Activated CD4-positive, alpha-beta T cell treated with anti-CD3 and anti-CD28 coated beads, Interleukin-2, Interleukin-6, amounts not matched to agents 100 ng/mL and 50 ng/mL, durations not matched to agents 16 hours and 8 hours (primary cell): ENCODE results near the gene CCNYL1.
"Not testable (repeated sequence)": the region's sequence is repeated elsewhere in the genome, so short reads cannot be mapped to it uniquely, and the experiment has no call there.

Experiments
- DNase-seq: peaks from one replicate; pipeline ENCODE4 v3.0.0-alpha.2; 2020

Gene CCNYL1

DNA sequence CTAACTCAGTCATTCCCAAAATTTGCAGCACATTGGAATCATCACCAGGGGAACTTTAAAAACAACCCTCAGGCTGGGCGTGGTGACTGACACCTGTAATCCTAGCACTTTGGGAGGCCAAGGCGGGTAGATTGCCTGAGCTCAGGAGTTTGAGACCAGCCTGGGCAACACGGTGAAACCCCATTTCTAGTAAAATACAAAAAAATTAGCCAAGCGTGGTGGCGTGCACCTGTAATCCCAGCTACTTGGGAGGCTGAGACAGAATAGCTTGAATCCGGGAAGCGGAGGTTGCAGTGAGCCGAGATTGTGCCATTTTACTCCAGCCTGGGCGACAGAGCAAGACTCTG, 24.0 kb downstream of the CCNYL1 start:
- not testable (repeated sequence) for DNase-seq

DNA sequence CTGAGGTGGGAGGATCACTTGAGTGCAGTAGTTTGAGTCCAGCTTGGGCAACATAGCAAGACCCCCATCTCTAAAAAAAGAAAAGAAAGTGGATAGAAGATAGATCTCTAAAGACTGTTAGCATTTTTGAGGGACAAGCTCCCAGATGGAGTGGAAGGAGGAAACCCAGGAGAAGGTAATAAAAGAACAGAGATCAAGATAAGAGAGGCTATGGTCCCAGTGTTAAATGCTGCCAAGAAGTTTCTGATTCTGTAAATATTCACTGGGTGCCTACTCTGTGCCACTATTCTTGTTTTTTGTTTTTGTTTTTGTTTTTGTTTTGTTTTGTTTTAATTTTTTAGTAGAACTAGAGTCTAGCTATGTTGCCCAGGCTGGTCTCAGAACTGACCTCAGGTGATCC, 32.1 kb downstream of the CCNYL1 start:
- DNase-seq, result no peak

DNA sequence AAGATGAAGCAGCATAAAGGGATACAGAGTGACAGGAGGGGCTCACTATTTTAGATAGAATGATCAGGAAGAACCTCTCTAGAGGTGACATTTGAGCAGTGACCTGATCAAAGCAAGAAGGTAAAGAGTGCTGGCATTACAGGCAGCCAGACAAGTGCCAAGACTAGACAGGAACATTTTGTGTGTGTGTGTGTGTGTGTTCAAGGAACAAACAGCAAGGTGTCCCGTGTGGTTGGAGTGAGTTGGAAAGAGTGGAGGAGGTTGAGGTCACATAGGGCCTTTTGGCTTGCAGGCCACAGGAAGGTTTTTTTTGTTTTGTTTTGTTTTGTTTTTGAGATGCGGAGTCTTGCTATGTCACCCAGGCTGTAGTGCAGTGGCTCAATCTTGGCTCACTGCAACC, 32.6 kb downstream of the CCNYL1 start:
- DNase-seq, result no peak

DNA sequence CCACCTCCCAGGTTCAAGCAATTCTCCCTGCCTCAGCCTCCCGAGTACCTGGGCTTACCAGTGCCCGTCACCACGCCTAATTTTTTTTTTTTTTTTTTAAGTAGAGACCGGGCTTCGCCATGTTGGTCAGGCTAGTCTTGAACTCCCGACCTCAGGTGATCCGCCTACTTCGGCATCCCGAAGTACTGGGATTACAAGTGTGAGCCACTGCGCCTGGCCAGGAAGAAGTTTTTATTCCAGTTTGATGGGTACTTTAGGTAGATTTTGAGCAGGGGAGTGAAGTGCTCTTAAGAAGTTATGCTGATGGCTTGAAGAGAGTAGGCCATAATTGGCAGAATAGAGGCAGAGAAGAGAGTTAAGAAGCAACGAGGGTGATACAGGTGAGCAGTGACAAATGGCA, 33.0 kb downstream of the CCNYL1 start:
- no peak for DNase-seq

DNA sequence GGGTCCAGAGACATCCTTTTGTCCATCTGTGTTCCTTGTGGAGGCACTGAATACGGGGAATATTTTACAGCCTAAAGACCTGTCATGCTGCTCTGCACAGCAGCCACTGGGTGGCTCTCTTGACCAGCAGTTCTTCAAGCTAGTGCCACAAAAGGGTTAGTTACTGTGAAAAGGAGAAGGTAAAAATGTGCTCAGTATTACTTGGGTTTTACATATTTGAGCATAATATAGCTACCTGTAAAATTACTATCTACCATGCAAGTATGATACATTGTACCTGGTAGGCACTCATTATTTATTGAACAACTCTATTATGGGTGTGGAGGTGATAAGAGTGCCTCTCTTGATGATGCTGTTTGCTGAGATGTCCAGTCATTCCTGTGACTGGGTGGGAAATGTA, 34.7 kb downstream of the CCNYL1 start:
- DNase-seq, result peak; percentile 58

DNA sequence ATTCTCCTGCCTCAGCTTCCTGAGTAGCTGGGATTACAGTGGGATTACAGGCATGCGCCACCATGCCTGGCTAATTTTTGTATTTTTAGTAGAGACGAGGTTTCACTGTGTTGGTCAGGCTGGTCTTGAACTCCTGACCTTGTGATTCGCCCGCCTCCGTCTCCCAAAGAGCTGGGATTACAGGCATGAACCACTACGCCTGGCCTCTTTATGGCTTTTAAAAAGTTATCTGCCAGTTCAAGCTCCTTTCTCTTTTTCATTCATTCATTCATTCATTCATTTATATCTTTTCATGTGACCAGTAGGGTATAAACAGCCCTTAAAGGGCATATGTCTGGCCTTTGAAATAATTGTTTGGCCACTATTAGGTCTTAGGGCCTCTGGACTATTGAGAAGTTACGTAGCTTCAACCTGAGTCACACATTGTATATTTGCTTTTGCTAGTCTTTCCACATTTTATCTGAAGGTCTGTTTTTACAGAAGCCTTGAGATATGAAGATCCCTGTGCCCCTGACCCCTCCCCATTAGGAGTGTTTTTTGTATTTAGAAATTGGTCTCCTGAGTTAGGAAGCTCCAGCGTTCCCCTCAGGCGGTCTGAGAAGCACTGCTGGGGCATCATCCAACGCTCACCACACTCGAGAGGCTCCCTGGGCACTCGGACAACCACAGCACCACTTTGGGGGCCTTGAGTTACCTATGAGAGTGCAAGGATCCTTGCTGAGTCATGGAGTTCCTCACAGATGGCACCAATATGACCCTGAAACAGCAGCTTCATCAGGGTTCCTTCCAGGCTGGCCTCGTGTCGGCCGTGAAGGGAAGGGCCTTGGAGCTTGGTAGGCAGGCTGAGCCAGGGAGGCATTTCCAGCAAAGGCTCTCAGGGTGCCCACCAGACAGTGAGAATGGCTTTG, 36.5 kb downstream of the CCNYL1 start:
- no peak for DNase-seq

DNA sequence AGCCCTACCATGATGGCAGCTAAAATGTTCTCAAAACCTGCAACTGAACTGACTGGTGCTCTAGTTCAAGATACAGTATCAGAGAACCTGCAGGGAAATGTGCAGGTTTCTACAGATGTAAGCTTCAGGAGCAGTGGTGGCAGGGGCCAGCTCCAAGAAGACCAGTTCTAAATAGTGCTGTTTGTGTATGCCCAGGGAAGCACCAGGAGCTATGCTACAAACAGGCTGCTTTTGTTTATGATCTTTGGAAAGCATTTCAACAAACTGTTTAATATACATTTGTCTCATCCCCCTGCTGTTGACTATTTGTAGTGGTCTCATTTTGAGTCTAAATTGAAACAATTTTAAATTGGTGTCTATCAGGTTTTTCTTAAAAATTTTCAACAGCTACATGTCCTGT, 37.6 kb downstream of the CCNYL1 start:
- DNase-seq, result no peak

DNA sequence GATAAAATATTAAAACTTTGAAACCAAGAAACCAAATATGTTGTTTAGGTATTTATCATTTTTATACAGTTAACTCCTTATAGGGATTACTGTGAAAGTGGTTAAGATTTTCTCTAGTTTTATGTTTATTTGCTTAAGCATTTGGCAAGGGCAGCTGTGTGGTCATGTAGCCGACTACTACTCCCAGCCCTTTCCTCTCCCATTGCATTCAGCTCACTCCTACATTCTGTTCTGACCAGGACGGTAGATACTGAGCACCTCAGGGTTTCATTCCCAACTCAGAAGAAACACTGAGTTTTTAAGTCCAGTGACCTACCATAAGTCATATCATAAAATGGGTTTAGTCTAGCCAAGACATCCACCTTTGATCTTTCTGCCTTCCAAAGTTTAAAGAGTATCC, 38.4 kb downstream of the CCNYL1 start:
- no peak for DNase-seq

DNA sequence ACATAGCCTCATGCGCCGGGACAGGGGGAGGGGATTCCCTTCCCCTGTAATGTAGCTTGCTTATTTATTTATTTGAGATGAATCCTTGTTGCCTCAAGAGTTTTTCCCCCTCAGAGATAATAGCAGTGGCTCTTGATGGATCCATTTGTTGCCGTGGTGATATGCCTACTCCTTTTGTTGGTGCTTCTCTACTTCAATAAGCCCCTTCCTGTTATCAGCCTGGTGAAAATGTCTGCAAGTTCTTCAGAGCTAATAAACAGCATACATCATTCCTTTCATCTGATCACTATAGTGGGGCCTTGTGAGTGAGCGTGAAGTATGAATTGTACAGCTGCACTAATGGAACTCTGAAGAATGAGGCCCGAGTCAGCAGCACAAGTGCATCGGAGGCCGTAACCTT, 38.9 kb downstream of the CCNYL1 start:
- DNase-seq, result no peak

DNA sequence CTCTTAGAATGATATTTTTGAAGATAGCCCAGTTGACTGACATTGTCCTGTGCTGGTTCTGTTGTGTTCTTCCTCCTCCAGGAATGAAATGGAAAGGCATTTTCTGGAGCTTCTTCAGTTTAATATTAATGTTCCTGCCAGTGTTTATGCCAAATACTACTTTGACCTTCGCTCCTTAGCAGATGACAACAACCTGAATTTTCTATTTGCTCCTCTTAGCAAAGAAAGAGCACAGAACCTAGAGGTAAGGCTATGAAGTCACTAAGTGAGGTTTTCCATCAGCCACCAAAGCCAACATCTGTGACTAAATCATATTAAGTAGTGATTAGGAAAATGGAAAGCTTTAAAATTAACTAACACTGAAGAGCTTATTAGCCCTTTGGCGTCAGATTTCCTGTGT, 39.4 kb downstream of the CCNYL1 start:
- no peak for DNase-seq

DNA sequence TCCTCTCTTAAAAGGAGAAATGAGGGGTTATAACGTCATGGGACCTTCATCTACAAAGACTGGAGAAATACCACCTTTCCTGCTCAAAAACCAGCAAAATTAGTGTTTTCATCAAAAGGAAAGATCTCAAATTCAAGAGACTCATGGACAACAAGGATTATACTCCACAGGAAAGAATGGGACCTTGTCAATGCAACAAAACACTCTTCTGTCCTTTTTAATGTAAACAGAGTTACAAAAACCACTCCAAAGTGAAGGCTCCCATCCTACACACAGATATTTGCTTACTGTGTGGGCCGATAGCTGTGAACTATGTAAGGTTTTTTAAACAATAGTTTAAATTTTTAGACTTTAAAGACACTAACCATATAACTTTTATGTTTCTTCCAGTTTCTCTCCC, 42.2 kb downstream of the CCNYL1 start:
- not testable (repeated sequence) for DNase-seq

DNA sequence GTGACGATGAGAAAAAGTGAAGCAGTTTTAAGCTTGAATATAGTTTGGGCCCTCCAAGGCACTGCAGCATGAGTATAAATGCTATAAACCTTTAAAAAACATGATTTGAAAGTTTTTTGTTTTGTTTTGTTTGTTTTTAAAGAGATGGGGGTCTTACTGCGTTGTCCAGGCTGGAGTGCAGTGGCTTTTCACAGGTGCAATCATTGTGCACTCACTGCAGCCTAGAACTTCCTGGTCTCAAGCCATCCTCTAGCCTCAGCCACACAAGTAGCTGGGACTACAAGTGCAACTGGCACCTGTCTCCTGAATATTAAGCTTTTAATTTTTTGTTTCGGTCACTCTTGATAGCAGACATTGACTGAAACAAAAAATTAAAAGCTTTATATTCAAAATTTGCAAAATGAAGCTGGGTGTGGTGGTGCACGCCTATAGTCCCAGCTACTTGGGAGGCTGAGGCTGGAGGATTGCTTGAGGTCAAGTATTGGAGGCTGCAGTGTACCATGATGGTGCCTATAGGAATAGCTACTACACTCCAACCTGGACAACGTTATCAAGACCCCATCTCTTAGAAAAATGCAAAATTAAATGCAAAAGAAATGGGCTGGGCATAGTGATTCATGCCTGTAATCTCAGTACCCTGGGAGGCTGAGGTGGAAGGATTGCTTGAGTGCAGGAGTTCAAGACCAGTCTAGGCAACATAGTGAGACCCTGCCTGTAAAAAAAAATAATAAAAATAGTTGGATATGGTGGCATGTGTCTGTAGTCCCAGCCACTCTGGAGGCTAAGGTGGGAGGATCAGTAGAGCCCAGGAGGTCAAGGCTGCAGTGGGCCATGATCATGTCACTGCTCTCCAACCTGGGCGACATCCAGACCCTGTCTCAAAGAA, 43.3 kb downstream of the CCNYL1 start:
- DNase-seq, result no peak

DNA sequence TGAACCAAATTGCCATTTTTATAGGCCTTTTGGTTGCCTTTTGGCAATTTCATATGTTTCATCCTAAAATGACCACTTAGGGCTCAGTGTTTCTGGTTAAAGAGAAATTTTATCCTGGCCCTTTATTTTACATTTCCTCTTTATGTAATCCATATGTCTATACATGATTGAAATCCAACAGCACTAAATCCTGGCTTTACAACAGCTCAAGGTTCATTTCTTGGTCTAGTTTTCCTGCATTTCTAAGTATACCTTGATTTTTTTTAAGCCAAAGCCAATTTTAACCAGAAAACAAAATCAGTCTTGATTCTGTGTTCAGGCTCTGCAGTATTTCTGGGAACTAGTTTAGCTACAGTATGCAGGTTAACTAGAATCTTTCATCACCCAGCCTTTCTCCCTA, 46.6 kb downstream of the CCNYL1 start:
- no peak for DNase-seq

DNA sequence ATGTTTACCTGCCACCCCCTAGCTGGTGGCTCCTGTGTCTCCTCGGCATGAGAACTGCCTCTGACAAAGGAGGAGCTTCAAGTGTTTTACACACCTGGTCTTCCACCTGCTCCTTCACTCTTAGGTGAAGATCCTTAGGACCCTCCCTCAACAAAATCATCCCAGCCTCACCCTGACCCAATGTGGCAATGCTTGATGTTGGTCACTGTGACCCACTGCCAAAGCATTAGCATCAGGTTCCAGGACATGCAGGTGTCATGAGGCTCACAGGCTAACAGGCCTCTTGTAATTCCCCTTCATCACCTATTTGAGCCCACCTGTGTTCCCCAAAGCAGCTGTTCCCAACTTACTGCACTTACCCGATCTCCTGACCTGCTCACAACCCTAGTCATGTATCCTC, 48.5 kb downstream of the CCNYL1 start:
- DNase-seq, result no peak

DNA sequence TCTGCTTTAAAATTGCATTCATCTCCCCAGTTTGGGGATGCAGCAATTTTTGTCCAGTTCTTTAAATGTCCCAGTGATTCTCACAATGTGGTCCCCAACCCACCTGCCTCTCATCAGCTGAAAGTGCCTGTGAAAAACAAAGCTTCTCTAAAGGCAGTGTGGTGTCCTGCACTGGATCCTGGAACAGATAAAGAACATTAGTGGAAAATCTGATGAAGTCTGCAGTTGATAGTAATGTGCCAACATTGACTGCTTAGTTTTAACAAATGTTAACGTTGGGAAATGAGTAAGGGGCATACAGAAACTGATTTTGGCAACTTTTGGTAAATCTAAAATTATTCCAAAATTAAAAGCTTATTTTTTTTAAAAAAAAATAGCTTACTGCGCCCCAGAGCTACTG, 49.0 kb downstream of the CCNYL1 start:
- DNase-seq, result no peak

DNA sequence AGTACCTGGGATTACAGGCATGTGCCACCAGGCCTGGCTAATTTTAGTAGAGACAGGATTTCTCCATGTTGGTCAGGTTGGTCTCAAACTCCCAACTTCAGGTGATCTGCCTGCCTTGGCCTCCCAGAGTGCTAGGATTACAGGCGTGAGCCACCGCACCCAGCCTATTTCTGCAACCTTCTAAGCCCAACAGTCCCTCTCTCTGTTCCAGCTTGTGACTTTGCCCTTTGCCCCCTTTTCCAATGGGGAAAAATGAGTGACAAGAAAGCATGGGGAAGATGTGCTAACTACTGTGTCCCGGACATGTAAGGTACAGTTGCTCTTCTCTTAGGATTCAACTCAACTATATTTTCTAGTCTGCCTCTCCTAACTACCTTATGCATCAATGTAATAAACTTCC, 50.0 kb downstream of the CCNYL1 start:
- not testable (repeated sequence) for DNase-seq

DNA sequence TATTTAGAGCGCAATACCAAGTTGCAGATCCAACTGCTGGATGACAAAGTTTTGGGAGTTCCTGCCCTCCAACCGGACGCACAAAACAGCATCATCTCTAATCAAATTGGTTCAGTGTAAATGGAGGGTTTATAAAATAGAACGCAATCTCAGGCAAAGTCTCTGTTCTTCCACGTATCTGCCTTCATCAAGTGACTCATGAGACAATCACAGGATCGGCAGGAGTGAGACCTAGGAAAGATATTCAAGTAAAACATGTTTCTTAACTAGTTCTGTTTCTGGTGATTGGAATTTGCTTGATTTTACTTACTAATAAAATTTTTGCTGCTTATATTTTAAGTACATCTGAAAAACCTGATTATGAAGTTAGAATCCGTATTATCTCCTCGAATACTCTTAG, 50.7 kb downstream of the CCNYL1 start:
- DNase-seq, result no peak

DNA sequence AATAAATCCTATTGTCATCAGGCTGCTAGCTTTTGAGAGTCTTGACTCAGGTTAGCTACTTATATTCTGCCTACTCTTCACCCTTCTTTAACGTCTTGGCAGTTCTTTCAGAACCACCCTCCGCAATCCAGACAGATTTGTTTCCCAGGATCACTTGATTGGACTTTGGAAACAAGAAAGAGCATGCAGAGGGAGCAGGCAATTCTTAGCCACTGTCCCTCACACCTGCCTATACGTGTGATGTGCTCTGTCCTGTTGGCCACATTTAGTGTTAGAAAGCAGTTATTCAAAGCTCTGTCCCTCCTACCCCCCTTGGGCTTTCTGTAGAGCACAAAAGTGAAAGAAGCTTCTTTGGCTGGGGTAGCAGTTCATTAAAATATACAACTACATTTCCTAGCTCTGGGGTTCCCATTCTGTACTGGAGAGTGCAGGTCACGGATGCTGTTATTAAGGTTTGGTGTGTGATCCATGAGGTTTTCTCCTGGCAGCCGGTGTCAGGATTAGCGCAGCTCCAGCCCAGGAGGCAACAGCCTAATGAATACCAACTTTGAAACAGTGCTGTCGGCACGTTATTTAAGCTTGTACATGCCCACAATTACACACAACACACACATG, 52.0 kb downstream of the CCNYL1 start:
- no peak for DNase-seq

DNA sequence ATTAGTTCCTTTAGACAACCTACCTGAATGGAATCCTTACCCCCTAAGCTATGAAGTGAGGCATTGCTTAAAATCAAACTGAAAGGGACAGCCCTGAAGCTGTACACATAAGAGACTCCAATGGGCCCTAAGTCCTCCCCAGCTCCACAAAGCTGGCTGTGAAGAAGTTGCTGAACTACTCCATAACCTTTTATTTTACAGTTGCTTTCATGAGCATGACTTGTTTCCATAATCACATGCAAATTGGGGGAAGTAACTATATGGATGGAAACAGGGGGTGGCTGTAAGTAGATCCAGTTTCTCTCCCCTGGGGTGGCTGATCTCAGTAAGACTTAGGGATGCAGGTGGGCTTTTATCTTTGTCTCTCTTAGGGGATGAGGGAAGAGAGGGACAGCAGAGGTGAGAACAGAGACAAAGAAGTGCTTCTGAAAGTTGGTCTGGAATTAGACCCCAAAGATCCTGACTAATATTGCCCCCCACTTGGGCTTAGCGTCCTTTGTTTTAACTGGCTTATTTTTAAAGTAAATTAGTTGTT, 52.7 kb downstream of the CCNYL1 start:
- DNase-seq, result no peak

DNA sequence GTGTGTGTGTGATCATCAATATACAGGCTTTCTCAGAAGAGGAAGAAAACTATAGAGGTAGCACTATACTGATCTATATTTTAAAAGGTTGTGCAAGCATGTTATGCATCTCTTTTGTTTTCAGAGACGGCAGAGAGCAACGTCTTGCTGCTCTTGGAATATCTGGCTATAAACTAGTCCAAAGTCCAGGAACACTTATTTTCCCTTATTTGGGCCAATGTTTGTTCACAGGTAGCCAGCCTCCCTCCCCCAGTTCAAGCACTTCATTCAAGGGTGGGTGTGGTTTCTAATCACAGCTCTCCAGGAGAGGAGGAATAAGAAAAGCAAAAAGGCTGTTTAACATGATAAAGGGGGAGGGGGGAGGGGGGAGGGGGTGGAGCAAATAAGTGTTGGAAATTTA, 54.1 kb downstream of the CCNYL1 start:
- DNase-seq, result no peak

DNA sequence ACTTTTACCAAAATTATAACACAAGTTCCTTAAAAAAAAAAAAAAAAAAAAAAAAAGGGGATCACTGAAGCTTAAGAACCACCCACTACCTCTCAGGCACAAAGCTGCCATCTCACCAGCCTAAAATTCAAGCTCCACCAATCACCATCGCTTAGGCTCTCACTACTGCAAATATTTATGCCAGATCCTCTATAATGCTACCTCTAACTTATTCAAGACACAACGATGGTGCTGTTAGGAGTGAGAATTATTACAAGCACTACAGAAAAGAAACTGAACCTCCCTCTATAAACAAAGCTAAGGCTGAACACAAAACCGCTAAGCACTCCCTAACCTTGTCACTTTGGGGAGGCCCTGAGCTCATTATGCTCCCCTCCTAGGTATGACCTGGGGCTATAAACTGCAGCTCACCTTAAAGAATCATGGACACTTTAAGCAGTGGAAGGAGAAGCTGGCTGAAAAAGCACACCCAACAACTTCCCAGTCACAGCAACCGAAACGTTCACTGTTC, 54.7 kb downstream of the CCNYL1 start:
- no peak for DNase-seq

DNA sequence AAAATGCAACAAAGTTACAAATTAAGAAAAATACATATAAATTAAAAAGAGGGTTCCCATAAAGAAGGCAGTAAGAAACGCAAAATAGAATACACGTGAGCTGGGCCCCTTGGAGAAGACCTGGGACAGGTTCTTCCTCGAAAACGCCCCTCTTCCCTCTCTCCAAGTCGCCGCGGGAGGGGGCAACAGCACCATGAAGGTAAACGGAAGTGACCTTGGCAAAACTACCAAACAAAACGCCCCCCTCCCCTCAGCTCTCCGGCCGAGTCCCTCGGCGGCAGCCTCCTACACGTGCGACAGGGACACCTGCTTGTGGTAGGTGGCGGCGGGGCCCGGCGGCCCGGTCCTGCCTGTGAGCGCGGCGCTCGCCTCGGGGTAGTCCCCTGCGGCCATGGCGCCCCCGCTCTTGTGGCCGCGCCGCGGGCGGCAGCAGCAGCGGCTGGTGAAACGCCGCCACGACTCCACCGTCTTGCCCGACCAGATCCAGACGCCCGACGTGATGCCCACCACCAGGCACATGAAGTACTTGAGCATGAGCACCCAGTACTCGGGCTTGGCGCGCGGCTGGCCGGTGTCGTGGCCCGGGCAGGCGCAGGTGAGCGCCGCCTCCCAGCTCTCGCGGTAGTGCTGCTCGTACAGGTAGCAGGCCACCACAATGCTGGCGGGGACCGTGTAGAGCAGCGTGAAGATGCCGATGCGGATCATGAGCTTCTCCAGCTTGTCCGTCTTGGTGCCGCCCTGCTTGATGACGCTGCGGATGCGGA, 55.4 kb downstream of the CCNYL1 start:
- no peak for DNase-seq
